WI38 (cell line): Measurements from ENCODE around the gene BLTP2.
A peak's percentile ranks its signal among the peaks of the same experiment; 100 is the strongest.

ENCODE experiments used
- H3K4me3 ChIP-seq: 2 replicates; pipeline ENCODE4 v1.5.1; 2011; ENCODE audit warnings: low read depth, mild to moderate bottlenecking, control low read depth, low read length
- TF ChIP-seq, protein P1 (sequence below): IDR thresholded peaks from 2 replicates; pipeline ENCODE4 v1.5.1; 2012; ENCODE audit warnings: low read depth, mild to moderate bottlenecking, control low read depth, low read length

Gene BLTP2

GRCh38 chr17:28646039-28646754, 1.2 kb upstream of the BLTP2 start:
- TF ChIP-seq, protein P1, sequence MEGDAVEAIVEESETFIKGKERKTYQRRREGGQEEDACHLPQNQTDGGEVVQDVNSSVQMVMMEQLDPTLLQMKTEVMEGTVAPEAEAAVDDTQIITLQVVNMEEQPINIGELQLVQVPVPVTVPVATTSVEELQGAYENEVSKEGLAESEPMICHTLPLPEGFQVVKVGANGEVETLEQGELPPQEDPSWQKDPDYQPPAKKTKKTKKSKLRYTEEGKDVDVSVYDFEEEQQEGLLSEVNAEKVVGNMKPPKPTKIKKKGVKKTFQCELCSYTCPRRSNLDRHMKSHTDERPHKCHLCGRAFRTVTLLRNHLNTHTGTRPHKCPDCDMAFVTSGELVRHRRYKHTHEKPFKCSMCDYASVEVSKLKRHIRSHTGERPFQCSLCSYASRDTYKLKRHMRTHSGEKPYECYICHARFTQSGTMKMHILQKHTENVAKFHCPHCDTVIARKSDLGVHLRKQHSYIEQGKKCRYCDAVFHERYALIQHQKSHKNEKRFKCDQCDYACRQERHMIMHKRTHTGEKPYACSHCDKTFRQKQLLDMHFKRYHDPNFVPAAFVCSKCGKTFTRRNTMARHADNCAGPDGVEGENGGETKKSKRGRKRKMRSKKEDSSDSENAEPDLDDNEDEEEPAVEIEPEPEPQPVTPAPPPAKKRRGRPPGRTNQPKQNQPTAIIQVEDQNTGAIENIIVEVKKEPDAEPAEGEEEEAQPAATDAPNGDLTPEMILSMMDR = no peak
- H3K4me3 ChIP-seq = no peak overlapping the region

DNA sequence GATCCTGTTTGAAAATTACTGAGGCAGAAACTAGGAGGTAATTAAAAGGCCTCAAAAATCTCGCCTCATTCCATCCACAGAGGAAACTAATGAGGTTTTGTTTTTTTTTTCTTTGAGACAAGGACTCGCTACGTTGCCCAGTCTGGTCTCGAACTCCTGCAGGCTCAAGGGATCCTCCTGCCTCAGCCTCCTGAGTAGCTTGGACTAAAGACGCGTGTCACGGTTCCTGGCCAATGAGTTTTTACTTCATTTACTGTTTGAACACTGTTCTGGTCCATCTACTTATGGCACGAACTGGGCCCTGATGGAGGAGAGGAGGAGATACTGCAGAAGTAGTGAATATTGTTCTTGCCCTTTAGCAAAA, 600 bp upstream of the BLTP2 start:
- TF ChIP-seq, protein P1 = no peak
- peak overlapping the region; percentile 65 for H3K4me3 ChIP-seq

DNA sequence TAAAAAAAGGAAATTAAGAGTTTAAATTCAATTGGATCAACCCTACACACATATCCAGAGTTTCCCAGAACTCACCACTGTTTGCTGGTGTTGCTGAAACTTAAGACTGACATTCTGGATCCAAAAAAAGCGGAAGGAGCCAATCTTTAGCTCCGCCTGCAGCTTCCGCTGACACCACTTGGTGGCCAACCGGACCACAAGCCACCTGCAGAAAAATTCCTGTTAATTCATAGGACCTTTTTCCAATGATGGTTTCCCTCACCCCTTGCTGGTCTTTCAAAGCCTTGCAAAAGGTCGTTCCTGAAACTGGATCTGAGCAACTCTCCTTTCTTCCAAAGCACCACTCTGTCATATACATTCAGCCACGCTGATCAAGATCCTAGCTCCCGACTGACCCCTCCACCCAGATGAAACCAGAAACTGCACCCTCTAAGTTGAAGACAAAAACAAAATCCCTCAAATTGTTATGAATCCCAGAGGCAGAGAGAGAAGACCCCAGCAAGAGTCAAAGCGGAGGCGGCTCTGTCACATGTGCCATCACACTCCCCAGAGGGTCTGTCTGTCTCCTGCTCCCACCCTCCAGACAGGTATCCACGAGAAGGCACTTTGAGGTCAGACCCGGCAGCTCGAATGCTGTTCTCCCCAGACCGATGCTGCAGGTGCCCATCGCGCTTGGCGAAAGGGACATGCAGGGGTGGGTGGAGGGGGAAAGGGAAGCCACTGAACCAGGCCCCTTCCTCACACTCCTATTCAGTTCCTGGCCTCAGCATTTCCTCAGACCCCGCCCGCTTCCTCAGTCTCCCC, 773 bp downstream of the BLTP2 start:
- TF ChIP-seq, protein P1 = peak; percentile 49
- H3K4me3 ChIP-seq = peak overlapping the region; percentile 92

GRCh38 chr17:28641579-28641978, 3.4 kb downstream of the BLTP2 start:
- TF ChIP-seq, protein P1 = no peak

DNA sequence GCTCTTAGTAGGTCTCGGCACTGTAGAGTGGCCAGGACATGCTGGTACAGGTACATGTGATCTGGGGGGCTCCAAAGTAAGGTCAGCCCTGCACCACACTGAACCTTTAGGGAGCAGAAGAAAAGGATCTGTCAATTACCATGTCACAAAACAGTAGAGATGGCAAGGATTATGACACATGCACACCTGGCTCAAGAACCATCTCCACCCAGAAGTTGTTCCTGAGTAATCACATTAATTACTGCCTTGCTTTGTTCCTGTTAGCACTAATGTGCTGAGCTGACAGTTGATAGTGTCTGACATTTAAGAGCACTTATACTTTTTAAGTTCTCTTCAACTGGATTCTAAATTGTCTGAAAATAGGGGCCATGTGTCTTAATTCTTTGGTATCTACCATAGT, 9.5 kb downstream of the BLTP2 start:
- no peak overlapping the region for H3K4me3 ChIP-seq
- TF ChIP-seq, protein P1 = no peak

More at GRCh38 chr17:28641579-28641978, 3.4 kb downstream of the BLTP2 start:
- H3K4me3 ChIP-seq = no peak overlapping the region

DNA sequence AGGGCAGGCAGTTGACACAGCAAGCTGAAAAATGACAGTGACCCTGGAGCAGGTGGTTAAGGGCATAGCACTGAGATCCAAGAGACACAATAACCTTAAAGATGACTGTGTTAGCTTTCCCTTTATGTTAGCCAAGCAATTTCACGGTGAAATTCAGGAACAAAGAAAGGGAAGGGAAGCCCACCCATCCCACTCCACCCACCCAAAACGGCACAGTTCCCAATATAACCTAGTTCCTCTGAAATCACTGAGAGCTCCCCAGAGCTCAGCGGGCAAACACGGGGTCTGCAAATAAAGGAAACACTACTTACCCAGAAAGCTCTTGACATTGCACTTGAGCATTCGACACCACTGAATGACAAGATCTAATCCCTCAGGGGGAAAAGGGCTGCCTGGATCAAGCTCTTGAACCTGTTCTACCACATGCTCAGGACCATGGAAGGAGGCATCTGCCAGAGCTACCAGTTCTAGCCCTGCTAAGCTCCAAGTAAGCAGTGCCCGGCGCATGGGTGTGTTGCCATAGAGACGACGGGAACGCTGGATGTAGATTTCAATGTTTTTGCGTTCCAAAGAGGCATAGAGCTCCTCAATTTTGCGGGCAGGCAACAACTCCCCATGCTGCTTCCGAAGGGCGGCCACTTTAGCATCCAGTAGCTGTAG, 10.6 kb downstream of the BLTP2 start:
- TF ChIP-seq, protein P1 = no peak

GRCh38 chr17:28626818-28627217, 18.1 kb downstream of the BLTP2 start:
- TF ChIP-seq, protein P1 = no peak
- no peak overlapping the region for H3K4me3 ChIP-seq

More for the DNA sequence above, 10.6 kb downstream of the BLTP2 start:
- no peak overlapping the region for H3K4me3 ChIP-seq
